Measurements from ENCODE around the gene CHD1L.
"Not testable (repeated sequence)": the region's sequence is repeated elsewhere in the genome, so short reads cannot be mapped to it uniquely, and the experiment has no call there.

CHD1L gene

DNA sequence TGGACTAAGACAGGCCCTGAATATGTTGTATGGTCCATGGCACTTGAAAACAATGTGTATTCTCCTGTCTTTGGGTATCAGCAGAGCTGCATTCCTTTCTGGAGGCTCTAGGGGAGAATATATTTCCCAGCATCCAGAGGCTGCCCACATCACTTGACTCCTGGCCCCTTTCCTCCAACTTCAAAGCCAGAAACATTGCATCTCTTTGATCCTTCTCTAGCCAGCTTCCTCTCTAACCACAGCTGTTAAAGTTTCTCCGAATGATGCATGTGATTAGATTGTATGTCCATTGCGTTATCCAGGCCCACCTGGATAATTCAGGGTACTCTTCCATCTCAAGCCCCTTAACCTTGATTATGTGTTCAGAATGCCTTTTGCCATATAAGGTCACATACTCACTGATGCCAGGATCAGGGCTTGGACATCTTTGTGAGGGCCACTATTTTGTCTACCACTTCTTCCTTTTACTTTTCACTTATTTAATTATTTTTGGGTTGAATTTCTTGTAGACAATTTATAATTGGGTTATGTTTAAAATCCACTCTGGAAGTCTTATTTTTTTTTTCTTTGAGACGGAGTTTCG lies 5.3 kb downstream of the CHD1L start:
- no peak overlapping the region for H3K4me3 ChIP-seq (ENCODE audit: low read length)
- DNase-seq (ENCODE audit: low read depth, low spot score) = no peak

DNA sequence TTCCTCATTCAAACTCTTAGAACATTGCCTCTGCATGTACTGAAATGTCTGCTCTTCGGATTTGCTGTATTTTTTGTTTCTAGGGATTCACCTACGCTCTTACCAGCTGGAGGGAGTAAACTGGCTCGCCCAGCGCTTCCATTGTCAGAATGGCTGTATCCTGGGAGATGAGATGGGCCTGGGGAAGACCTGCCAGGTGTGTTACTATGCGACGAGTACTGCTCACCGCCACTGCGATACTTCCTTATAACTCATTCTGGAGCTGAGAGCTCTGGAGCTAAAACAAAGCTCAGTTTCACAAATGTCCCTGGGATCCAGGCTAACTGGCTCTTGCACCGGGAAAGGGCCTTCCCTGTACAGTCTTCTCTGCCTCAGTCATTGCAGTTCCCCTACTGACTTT lies 10.1 kb downstream of the CHD1L start:
- DNase-seq (ENCODE audit: low read depth, low spot score) = no peak
- H3K4me3 ChIP-seq (ENCODE audit: low read length) = no peak overlapping the region

DNA sequence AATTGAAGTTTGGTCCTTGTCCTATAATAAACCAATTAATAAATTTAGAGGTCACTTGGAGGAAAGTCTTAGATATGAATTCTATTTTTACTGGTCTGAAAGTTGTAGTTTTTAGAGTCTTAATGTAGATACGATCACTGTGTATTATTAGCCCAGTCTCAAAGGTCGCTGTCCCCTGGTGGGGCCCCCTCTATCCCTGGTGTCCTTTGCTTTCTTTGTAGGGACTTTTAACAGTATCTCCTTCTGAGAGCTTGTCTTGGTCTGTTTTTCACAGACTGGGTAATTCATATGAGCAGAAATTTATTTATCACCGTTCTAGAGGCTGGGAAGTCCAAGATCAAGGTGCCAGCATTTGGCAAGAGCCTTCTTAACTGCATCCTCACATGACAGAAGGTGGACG lies 18.5 kb downstream of the CHD1L start:
- DNase-seq (ENCODE audit: low read depth, low spot score) = no peak
- H3K4me3 ChIP-seq (ENCODE audit: low read length) = no peak overlapping the region

GRCh38 chr1:147264158-147264768 lies 21.8 kb downstream of the CHD1L start:
- no peak for DNase-seq (ENCODE audit: low read depth, low spot score)
- no peak overlapping the region for H3K4me3 ChIP-seq (ENCODE audit: low read length)

DNA sequence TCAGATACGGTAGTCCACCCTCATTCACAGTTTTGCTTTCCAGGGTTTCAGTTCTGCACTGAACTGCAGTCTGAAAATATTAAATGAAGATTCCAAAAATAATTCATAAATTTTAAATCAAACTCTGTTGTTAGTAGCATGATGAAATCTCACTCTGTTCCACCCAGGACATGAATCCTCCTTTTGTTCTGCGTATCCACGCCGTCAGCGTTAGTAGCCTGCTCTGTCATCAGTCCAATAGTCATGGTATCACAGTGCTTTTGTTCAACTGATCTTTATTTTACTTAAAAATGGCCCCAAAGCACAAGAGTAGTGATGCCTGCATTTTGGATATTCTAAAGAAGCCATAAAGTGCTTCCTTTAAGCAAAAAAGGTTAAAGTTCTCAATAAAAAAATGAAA lies 23.9 kb downstream of the CHD1L start:
- no peak for DNase-seq (ENCODE audit: low read depth, low spot score)
- H3K4me3 ChIP-seq (ENCODE audit: low read length) = no peak overlapping the region

- no peak for DNase-seq (ENCODE audit: low read depth, low spot score)
- H3K4me3 ChIP-seq (ENCODE audit: low read length) = no peak overlapping the region
Measured at GRCh38 chr1:147267711-147268110, 25.2 kb downstream of the CHD1L start.

DNA sequence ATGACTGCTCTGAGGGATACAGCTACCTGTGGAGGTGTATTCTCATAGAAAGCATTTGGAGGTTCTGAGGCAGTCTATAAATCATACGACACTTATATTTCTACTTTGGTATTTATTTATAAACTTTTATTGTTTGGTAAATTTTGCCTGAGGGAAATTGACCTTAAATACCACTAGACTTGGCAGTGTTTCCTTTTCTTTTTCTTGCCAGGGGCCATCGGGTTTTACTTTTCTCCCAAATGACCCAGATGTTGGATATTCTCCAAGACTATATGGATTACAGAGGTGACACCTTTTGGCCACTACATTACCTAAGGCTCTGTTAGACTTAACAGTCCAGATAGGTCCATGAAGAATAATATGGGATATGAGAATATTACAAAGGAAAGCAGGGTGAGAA lies 28.2 kb downstream of the CHD1L start:
- DNase-seq (ENCODE audit: low read depth, low spot score) = no peak
- no peak overlapping the region for H3K4me3 ChIP-seq (ENCODE audit: low read length)

DNA sequence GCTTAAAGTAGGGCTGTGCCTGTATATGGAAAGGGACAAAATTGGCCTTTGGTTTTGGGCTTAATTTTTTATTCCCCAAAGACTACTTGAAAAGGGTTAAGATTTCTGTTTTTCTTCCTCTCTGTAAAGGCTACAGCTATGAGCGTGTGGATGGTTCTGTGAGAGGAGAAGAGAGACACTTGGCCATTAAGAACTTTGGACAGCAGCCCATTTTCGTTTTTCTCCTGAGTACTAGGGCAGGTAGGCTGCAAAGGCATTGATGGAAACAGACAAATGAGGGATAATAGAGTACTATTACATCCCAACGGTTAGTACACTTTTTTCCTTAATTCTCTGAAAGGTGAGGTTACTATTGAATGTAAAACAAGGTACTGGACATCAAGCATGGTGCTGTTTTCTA lies 29.6 kb downstream of the CHD1L start:
- H3K4me3 ChIP-seq (ENCODE audit: low read length) = no peak overlapping the region
- no peak for DNase-seq (ENCODE audit: low read depth, low spot score)

- no peak overlapping the region for H3K4me3 ChIP-seq (ENCODE audit: low read length)
- peak; percentile 61 for DNase-seq (ENCODE audit: low read depth, low spot score)
Measured at GRCh38 chr1:147273409-147274336, 31.2 kb downstream of the CHD1L start.

DNA sequence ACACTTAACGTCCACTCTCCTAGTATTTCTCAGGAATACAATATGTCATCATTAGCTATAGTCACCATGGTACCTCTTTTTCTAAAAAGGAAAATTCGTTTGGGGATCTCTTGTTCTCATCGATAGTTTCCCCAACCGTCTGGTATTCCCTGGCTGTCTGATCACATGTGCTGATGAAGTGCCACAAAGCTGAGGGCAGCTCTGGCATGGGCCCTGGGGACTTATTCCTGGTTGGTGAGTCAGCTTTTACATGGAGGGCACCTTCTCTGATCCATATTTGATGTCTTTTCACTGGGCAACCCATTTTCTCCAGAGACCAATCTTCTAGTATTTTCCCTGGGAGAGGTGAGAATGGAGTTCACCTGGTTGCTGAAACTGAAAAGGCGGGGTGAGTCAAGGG lies 39.5 kb downstream of the CHD1L start:
- H3K4me3 ChIP-seq (ENCODE audit: low read length) = no peak overlapping the region
- DNase-seq (ENCODE audit: low read depth, low spot score) = no peak

- DNase-seq (ENCODE audit: low read depth, low spot score) = no peak
- no peak overlapping the region for H3K4me3 ChIP-seq (ENCODE audit: low read length)
Measured at GRCh38 chr1:147283011-147283410, 40.5 kb downstream of the CHD1L start.

GRCh38 chr1:147287133-147287865 lies 44.8 kb downstream of the CHD1L start:
- no peak for DNase-seq (ENCODE audit: low read depth, low spot score)
- H3K4me3 ChIP-seq (ENCODE audit: low read length) = no peak overlapping the region

- DNase-seq (ENCODE audit: low read depth, low spot score) = no peak
- H3K4me3 ChIP-seq (ENCODE audit: low read length) = no peak overlapping the region
Measured at GRCh38 chr1:147292012-147292411, 49.5 kb downstream of the CHD1L start.

DNA sequence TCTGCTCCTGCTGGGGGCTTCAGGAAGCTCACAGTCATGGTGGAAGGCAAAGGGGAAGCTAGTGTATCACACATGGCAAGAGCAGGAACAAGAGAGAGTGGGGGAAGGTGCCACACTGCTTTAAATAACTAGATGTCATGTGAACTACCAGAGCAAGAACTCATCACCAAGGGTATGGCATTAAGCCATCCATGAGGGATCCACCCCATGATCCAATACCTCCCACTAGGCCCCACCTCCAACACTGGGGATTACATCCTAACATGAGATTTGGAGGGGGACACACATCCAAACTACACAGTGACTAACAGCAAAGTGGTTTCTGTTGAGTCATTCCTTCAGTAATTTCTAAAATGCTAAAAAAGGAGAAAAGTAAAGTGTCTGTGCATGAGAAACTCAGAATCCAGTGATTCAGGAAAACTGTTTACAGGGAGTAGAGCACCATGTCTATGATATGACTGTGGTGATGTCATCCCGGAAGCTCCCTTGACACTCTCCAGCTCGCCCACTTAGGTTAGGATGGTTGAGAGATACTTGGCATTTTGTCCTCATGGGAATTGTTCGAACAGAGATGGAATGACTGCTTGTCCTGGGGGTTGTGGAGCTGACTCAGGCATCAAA lies 50.3 kb downstream of the CHD1L start:
- no peak overlapping the region for H3K4me3 ChIP-seq (ENCODE audit: low read length)
- no peak for DNase-seq (ENCODE audit: low read depth, low spot score)

DNA sequence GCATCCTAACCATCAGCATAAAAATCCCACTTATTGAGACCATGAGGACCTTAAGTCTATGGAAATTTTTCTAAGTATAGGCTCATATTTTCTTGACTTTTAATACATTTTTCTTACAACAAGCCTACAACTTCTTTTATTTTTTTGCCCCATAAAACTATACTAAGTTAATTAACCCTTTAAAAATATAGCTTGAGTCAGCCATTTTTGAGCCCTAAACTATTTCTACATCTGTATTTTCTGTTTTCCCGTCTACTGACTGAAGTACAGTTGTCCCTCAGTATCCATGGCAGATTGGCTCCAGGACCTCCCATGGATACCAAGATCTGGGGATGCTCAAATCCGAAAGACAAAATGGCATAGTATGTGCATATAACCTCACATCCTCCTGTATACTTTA lies 55.0 kb downstream of the CHD1L start:
- H3K4me3 ChIP-seq (ENCODE audit: low read length) = no peak overlapping the region
- DNase-seq (ENCODE audit: low read depth, low spot score) = no peak

GRCh38 chr1:147305803-147306202 lies 63.3 kb downstream of the CHD1L start:
- not testable (repeated sequence) for DNase-seq (ENCODE audit: low read depth, low spot score); H3K4me3 ChIP-seq (ENCODE audit: low read length)

DNA sequence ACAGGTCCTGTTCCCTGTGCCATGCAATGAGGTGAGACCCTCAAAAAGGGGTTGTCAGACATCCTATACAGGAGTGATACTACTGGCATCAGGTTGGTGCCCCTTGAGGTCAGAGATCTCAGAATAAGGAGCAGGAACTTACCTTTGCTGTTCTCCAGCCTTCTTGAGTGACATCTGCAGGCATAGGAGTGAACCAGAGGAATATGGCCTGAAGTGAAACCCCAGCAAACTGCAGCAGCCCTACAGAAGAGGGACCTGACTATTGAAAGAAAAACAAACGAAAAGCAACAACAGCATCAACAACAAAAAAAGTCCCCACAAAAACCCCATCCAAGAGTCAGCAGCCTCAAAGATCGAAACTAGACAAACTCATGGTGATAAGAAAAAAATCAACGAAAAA lies 74.5 kb downstream of the CHD1L start:
- no peak for DNase-seq (ENCODE audit: low read depth, low spot score)
- H3K4me3 ChIP-seq (ENCODE audit: low read length) = no peak overlapping the region

DNA sequence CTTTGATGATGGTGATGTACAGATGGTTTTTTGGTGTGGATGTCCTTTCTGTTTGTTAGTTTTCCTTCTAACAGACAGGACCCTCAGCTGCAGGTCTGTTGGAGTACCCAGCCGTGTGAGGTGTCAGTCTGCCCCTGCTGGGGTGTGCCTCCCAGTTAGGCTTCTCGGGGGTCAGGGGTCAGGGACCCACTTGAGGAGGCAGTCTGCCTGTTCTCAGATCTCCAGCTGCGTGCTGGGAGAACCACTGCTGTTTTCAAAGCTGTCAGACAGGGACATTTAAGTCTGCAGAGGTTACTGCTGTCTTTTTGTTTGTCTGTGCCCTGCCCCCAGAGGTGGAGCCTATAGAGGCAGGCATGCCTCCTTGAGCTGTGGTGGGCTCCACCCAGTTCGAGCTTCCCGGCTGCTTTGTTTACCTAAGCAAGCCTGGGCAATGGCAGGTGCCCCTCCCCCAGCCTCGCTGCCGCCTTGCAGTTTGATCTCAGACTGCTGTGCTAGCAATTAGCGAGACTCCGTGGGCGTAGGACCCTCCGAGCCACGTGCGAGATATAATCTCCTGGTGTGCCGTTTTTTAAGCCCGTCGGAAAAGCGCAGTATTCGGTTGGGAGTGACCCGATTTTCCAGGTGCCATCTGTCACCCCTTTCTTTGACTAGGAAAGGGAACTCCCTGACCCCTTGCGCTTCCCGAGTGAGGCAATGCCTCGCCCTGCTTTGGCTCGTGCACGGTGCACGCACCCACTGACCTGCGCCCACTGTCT lies 84.6 kb downstream of the CHD1L start:
- DNase-seq (ENCODE audit: low read depth, low spot score) = not testable (repeated sequence)

DNA sequence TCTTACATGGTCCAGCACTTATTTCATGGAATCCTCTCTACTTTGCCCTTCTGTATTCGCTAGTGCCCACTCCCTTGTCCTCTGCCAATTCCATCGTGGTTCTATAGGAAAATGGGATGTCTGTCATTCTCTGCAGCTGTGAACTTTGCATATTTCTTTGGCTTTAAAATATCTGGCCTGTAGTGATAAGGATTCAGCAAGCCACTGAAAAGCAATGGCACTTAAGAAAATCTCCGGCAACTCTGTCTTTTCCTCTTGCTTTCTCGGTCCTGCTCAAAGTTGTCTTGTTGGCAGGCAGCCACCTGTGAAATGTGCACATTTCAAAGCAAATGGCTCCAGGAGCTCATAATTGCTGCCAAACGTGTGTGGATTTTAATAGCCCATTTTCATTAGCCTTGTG lies 91.8 kb downstream of the CHD1L start:
- DNase-seq (ENCODE audit: low read depth, low spot score) = no peak
- no peak overlapping the region for H3K4me3 ChIP-seq (ENCODE audit: low read length)

More for the DNA sequence above, 84.6 kb downstream of the CHD1L start:
- not testable (repeated sequence) for H3K4me3 ChIP-seq (ENCODE audit: low read length)
